NCI-H1694 (cell line): ENCODE measurements around the gene HOXC10.

Source experiments
- DNase-seq: peaks from one replicate; lab custom pipeline; 2025; lab: John Stamatoyannopoulos, UW

HOXC10 gene

GRCh38 chr12:54003625-54004024, 18.7 kb downstream of the HOXC10 start:
- no peak for DNase-seq

GRCh38 chr12:54004063-54004840, 19.3 kb downstream of the HOXC10 start:
- no peak for DNase-seq

- no peak for DNase-seq
Measured at GRCh38 chr12:54004841-54005530, 20.0 kb downstream of the HOXC10 start.

GRCh38 chr12:54005531-54005852, 20.5 kb downstream of the HOXC10 start:
- DNase-seq, result no peak

GRCh38 chr12:54005853-54006558, 21.1 kb downstream of the HOXC10 start:
- peak; percentile 63 for DNase-seq

GRCh38 chr12:54006559-54007220, 21.7 kb downstream of the HOXC10 start:
- no peak for DNase-seq

- no peak for DNase-seq
Measured at GRCh38 chr12:54007538-54008259, 22.8 kb downstream of the HOXC10 start.

- DNase-seq, result no peak
Measured at GRCh38 chr12:54008260-54008552, 23.3 kb downstream of the HOXC10 start.

GRCh38 chr12:54009171-54010052, 24.5 kb downstream of the HOXC10 start:
- DNase-seq, result no peak

- no peak for DNase-seq
Measured at GRCh38 chr12:54010053-54010971, 25.4 kb downstream of the HOXC10 start.

GRCh38 chr12:54010972-54011664, 26.2 kb downstream of the HOXC10 start:
- no peak for DNase-seq

GRCh38 chr12:54011665-54012532, 27.0 kb downstream of the HOXC10 start:
- DNase-seq, result no peak

- DNase-seq, result no peak
Measured at GRCh38 chr12:54012631-54013409, 27.9 kb downstream of the HOXC10 start.

GRCh38 chr12:54014377-54015017, 29.6 kb downstream of the HOXC10 start:
- no peak for DNase-seq

GRCh38 chr12:54015018-54015931, 30.3 kb downstream of the HOXC10 start:
- DNase-seq, result no peak

- DNase-seq, result no peak
Measured at GRCh38 chr12:54016051-54016450, 31.1 kb downstream of the HOXC10 start.
